Effector memory CD8-positive, alpha-beta T cell (primary cell): ENCODE measurements around the gene ZSWIM6.

Experiments
- ATAC-seq: fragments of 150-1000 bp; cut with Tn5 transposase; replicated peaks from 2 replicates; pipeline ENCODE4 v1.10.0; 2021; ENCODE audit warnings: mild to moderate bottlenecking, moderate library complexity
- DNase-seq, 3 experiments: peaks; one replicate each; pipeline ENCODE4 v3.0.0; 2021
- H3K27ac Mint-ChIP-seq, 2 donors: one replicate each; pipeline ENCODE4 v1.8.0; 2022; ENCODE audit warnings: mild to moderate bottlenecking in 2 of 2, mixed read lengths in 2 of 2, moderate library complexity in 2 of 2
- H3K27me3 Mint-ChIP-seq, 2 donors: one replicate each; pipeline ENCODE4 v1.8.0; 2022; ENCODE audit warnings: mixed read lengths in 2 of 2
- H3K36me3 Mint-ChIP-seq: one replicate; pipeline ENCODE4 v1.8.0; 2022; ENCODE audit warnings: mild to moderate bottlenecking, moderate library complexity, mixed read lengths; ENCODE audit not compliant: insufficient read depth
- H3K4me1 Mint-ChIP-seq, 2 donors: one replicate each; pipeline ENCODE4 v1.8.0; 2022; ENCODE audit warnings: low read depth in 2 of 2, mixed read lengths in 2 of 2
- H3K4me3 Mint-ChIP-seq, 2 donors: one replicate each; pipeline ENCODE4 v1.8.0; 2022; ENCODE audit warnings: mild to moderate bottlenecking in 2 of 2, mixed read lengths in 2 of 2, moderate library complexity in 2 of 2
- H3K9me3 Mint-ChIP-seq, 2 donors: one replicate each; pipeline ENCODE4 v1.8.0; 2022; ENCODE audit warnings: mixed read lengths in 2 of 2

ZSWIM6 gene

DNA sequence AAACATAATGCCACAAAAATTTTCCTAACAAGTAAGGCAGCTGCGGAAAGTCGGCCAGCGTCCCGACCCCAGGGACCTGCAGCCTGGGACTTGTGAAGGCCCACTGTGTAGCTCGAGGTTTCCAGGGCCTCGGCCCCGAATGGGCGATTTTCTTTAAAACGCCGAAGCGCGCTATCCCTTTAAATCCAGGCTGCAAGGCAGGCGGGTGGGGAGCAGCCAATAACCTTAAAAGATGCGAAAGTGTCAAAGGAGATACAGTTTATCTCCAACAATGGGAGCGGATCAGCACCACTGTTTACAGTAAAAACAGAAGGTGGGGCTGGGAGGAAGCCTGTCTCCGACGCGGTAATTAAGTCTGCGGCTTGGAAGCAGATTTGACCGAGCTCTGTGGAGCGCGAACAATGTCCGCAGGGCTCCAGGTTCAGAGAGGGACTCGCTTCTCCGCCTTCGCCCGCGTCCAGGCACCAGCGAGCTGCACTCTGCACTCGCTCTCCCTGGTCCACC, 1.7 kb upstream of the ZSWIM6 start:
- H3K36me3 Mint-ChIP-seq: peaks cover 40% of the 10 kb centered on the region
- H3K9me3 Mint-ChIP-seq: no peaks in the 10 kb centered on the region
- peaks cover 0 to 10% of the 10 kb centered on the region in 2 donors for H3K27me3 Mint-ChIP-seq
- peak overlapping the region; percentile 93 to 95 for H3K4me3 Mint-ChIP-seq
- DNase-seq (peak in 1 of 3 experiments; percentile 22), ATAC-seq (no peak)
- peaks cover 37 to 48% of the 10 kb centered on the region in 2 donors for H3K4me1 Mint-ChIP-seq
- H3K27ac Mint-ChIP-seq: peak overlapping the region; percentile 35 to 99

DNA sequence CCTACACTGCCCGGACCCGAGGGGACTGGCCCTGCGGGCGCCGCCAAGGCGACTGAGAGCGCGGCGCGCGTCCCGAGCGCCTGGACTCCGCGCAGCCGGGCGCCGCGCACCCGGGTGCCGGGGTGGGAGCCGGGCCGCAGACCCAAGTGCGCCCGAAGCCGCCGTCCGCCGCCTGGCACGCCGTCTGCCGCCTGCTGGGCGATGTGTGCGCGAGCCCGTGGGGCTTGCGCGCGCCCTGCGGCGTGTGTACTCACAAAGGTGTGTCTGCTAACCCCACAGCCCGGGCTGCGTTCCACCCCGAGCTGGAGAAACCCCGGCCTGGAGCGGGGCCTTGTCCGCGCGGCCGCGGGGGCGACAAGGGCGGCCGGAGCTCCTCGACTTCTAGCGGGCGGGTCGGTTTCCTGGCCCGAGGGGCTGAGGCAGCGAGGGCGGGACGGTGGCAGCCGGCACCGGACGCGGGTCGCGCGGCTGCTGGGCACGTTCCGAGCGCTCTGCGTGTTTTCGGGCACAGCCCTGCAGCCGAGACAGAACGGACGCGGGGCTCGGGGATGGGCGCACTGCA, 1.1 kb upstream of the ZSWIM6 start:
- peaks cover 37 to 50% of the 10 kb centered on the region in 2 donors for H3K4me1 Mint-ChIP-seq
- ATAC-seq (peak; percentile 46), DNase-seq (peak; percentile 70 to 76 (median 75))
- no peaks in the 10 kb centered on the region for H3K9me3 Mint-ChIP-seq
- peak overlapping the region; percentile 93 to 95 for H3K4me3 Mint-ChIP-seq
- H3K27ac Mint-ChIP-seq: peak overlapping the region in 1 of 2 donors; percentile 99
- H3K36me3 Mint-ChIP-seq: peaks cover 40% of the 10 kb centered on the region
- H3K27me3 Mint-ChIP-seq: peaks cover 0 to 10% of the 10 kb centered on the region in 2 donors

- H3K9me3 Mint-ChIP-seq: no peaks in the 10 kb centered on the region
- H3K27ac Mint-ChIP-seq: peak overlapping the region; percentile 99
- peaks cover 0 to 10% of the 10 kb centered on the region in 2 donors for H3K27me3 Mint-ChIP-seq
- H3K4me1 Mint-ChIP-seq: peaks cover 38 to 51% of the 10 kb centered on the region in 2 donors
- ATAC-seq (peak; percentile 2), DNase-seq (peak in 1 of 3 experiments; percentile 30)
- H3K36me3 Mint-ChIP-seq: peaks cover 51% of the 10 kb centered on the region
- peak overlapping the region; percentile 93 to 95 for H3K4me3 Mint-ChIP-seq
Observed at GRCh38 chr5:61332358-61332749, 296 bp downstream of the ZSWIM6 start.

DNA sequence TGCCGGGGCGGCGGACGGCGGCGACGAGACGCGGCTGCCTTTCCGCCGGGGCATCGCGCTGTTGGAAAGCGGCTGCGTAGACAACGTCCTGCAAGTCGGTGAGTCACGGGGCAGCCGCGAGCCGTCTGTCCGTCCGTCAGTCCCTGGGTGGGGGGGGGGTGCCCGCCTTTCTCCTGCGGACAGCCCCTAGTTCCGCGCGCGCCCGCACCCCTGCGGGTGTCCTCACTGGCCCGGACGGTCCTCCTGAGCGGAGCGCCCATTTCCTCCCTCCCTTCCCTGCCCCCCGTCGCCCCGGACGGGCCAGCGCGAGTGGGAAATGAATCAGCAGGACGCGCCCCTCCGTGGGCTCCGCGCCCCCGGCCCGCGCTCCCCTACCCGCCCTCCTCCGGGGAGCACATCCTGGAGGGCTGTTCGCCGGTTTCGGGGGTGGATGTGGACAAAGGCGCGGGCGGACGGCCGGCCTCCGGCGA, 828 bp downstream of the ZSWIM6 start:
- no peaks in the 10 kb centered on the region for H3K9me3 Mint-ChIP-seq
- DNase-seq: peak in 2 of 3 experiments; percentile 10 to 12
- peaks cover 0 to 10% of the 10 kb centered on the region in 2 donors for H3K27me3 Mint-ChIP-seq
- H3K27ac Mint-ChIP-seq: peak overlapping the region; percentile 30 to 59
- peak overlapping the region; percentile 93 to 95 for H3K4me3 Mint-ChIP-seq
- no peak for ATAC-seq
- peaks cover 38 to 51% of the 10 kb centered on the region in 2 donors for H3K4me1 Mint-ChIP-seq
- H3K36me3 Mint-ChIP-seq: peaks cover 51% of the 10 kb centered on the region

DNA sequence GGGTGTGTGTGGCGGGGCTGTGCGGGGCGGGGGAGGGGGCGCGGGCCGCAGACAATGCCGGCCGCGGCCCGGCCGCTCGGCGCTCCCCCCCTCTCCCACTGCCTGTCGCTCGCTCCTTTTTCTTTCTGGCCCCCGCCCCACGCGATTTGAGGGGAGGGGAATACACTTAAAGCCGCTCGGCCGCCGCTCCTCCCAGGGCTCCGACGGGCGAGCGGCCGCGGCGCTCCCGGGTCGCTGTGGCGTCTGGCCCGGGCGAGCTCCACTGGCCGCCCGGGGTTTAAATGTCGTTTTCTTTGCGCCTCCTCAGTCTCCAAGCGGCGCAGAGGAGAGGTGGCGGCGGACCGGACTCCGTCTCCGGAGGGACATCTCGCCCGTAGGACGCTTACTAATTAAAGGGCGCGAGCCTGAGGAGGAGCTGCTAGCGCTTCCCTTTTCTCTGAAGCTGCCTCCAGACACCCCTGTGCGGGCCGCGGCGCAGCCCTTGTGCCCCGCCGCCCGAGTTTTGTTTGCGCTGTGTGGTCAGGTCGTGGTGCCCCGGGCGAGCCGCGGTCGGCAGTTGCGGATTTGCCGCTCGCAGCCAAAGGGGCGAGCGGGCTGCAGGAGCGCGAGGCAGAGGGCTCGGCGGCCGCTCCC, 1.4 kb downstream of the ZSWIM6 start:
- H3K27me3 Mint-ChIP-seq: peaks cover 0 to 7% of the 10 kb centered on the region in 2 donors
- peak overlapping the region; percentile 30 to 59 for H3K27ac Mint-ChIP-seq
- peak overlapping the region; percentile 93 to 95 for H3K4me3 Mint-ChIP-seq
- H3K9me3 Mint-ChIP-seq: no peaks in the 10 kb centered on the region
- peaks cover 32 to 51% of the 10 kb centered on the region in 2 donors for H3K4me1 Mint-ChIP-seq
- peaks cover 53% of the 10 kb centered on the region for H3K36me3 Mint-ChIP-seq
- no peak for ATAC-seq
- DNase-seq: peak; percentile 8 to 28 (median 15)

DNA sequence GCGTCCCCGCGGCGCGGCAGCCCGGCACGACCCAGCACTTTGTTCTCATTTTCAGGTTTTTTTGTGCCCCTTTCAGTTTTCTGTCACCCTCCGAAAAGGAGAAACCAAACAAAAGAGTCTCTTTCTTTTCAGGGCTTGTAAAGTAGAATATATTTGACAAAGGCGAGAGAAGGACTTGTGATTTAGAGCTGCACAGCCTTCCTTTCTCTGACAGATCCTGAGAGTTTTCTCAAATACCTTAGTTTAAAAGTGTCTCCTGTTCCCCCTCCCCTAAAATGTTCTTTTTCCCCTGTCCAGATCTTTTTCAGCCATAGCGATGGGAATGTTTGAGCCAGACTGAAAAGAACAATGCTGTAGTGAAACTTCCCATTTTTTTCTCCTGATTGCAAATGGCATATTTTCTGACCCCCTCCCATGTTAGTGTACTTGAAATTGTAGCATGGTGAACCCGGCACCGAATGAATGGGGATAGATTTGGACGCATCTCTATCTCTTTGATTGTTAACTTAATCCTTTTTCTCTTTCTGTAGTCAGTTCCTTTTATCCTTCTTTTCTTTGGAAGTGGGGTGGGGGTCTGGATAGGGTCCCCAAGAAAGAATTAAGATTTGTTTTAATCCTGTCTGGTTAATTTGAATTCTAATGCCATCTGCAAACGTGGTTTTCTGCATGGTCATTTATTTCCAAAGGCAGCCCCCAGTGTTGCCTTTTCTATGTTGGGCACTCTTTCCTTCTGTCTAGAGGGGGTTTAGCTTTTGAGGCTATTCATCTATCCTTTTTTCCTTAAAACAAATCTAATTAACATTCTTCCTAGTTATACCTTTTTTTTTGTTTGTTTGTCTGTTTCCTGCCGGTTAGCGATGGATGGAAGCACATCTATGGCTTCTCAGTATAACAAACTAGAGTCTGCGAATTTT, 2.2 kb downstream of the ZSWIM6 start:
- peaks cover 51% of the 10 kb centered on the region for H3K36me3 Mint-ChIP-seq
- DNase-seq: no peak
- H3K4me1 Mint-ChIP-seq: peaks cover 26 to 52% of the 10 kb centered on the region in 2 donors
- no peak for ATAC-seq
- H3K27ac Mint-ChIP-seq: peak overlapping the region; percentile 30 to 59
- H3K9me3 Mint-ChIP-seq: no peaks in the 10 kb centered on the region
- H3K27me3 Mint-ChIP-seq: no peaks in the 10 kb centered on the region
- H3K4me3 Mint-ChIP-seq: peak overlapping the region; percentile 93 to 95

GRCh38 chr5:61334868-61335615, 3.0 kb downstream of the ZSWIM6 start:
- Mint-ChIP-seq H3K9me3 (no peaks in the 10 kb centered on the region), H3K27me3 (no peaks in the 10 kb centered on the region), H3K36me3 (peaks cover 50% of the 10 kb centered on the region), H3K4me1 (peaks cover 20 to 43% of the 10 kb centered on the region in 2 donors), H3K4me3 (peak overlapping the region; percentile 93 to 95), H3K27ac (peak overlapping the region; percentile 30 to 59)
- no peak for DNase-seq
- no peak for ATAC-seq

DNA sequence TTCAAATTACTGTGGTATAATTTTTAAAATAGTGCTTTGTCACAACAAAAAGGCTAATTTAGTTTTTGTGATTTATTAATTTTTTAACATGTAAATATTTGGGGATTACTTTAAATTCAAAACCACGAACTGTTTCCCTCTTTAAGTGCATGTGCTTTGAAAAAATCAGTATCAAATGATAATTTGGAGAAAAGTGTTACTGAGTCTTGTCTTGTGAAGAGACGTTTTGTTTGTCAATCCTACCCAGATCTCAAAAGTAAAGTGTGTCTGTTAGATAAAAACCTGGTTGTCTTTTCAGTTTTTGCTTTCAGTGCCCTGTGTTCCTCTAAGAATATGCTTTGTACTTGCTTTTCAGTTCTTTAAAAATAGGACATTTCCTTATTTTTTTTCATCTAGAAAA, 7.7 kb downstream of the ZSWIM6 start:
- Mint-ChIP-seq H3K36me3 (peaks cover 35% of the 10 kb centered on the region), H3K4me1 (peaks cover 20 to 46% of the 10 kb centered on the region in 2 donors), H3K27ac (no peak overlapping the region), H3K9me3 (no peaks in the 10 kb centered on the region), H3K4me3 (no peak overlapping the region), H3K27me3 (no peaks in the 10 kb centered on the region)
- ATAC-seq (no peak), DNase-seq (no peak)

DNA sequence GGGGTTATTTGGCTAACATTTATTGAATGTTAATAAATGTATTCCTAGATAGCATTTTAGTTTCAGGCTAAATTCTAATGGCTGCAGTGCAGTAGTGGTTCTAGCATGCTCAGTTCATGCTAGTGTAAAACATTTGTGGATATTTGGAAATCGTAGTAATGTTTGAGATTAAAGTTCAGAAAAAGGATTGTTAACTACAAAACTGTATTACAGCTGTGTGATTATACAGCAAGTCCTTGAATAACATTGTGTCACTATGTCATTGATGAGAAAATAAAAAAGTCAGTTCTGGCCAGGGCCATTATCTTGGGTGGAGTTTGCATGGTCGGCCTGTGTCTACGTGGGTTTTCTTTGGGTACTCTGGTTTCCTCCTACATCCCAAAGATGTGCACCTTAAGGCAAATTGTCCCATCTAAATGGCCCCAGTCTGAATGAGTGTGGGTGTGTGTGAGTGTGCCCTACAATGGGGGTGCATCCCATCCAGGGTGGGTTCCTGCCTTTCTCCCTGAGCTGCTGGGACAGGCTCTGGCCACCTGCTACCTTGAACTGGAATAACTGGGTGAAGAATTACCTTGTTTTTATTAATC, 8.8 kb downstream of the ZSWIM6 start:
- no peak for ATAC-seq
- Mint-ChIP-seq H3K27me3 (no peaks in the 10 kb centered on the region), H3K27ac (no peak overlapping the region), H3K36me3 (peaks cover 34% of the 10 kb centered on the region), H3K4me1 (peaks cover 16 to 48% of the 10 kb centered on the region in 2 donors), H3K9me3 (no peaks in the 10 kb centered on the region), H3K4me3 (no peak overlapping the region)
- no peak for DNase-seq

DNA sequence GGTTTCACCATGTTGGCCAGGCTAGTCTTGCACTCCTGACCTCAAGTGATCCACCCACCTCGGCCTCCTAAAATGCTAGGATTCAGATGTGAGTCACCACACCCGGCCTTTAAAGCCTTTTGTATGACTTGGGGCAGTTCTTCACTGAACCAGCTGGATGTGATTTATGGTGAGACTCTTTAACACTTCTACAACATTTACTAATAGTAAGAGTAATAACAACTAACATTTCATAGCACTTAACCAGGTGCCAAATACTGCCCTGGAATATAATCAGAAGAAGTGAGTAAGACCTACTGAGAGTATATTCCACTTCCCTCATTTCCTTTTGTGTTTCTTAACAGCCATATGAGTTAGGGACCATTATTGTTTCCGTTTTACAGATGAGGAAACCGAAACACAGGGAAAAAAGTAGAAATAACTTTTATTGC, 10.0 kb downstream of the ZSWIM6 start:
- ATAC-seq (peak; percentile 22), DNase-seq (no peak)
- Mint-ChIP-seq H3K4me3 (peak overlapping the region in 1 of 2 donors; percentile 14), H3K36me3 (peaks cover 28% of the 10 kb centered on the region), H3K27ac (no peak overlapping the region), H3K27me3 (no peaks in the 10 kb centered on the region), H3K9me3 (no peaks in the 10 kb centered on the region), H3K4me1 (peaks cover 15 to 54% of the 10 kb centered on the region in 2 donors)

DNA sequence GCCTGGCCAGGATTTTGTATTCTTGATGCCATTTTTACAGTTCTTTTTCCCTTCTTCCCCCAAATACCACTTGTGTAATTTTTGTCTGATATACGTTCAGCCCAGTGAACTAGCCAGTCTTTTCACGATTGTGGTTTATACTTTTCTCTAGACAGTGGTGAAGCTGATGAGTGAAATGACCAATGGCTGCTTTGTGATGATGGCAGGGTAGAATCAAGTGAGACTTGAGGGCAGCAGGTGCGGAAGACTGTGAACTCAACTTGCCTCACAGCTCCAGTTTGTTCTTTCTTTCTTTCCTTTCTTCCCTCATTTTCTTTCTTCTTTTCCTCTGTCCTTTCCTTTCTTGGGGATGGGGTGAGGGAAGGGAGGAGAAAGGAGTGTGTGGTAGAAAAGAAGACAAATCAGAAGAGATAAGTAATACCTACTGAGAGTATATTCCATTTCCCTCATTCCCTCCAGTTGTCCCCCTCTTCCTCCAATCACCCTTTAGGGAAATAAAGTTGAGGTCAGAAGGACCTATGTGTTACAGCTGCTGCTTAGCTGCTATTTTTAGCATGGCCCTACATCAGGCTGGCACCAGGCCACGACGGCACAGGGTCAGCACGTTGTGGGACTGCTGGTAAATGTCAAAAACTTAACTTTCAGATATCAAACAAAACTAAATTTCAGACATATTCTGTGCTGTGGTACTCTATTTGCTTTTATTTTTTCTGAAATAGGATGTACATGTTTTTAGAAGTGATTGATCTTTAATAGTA, 12.3 kb downstream of the ZSWIM6 start:
- no peak overlapping the region for H3K27ac Mint-ChIP-seq
- ATAC-seq (no peak), DNase-seq (no peak)
- peaks cover 21% of the 10 kb centered on the region for H3K36me3 Mint-ChIP-seq
- H3K4me3 Mint-ChIP-seq: no peak overlapping the region
- no peaks in the 10 kb centered on the region for H3K27me3 Mint-ChIP-seq
- H3K9me3 Mint-ChIP-seq: no peaks in the 10 kb centered on the region
- peaks cover 18 to 52% of the 10 kb centered on the region in 2 donors for H3K4me1 Mint-ChIP-seq

GRCh38 chr5:61346511-61346910, 14.5 kb downstream of the ZSWIM6 start:
- DNase-seq (no peak), ATAC-seq (no peak)
- Mint-ChIP-seq H3K36me3 (peaks cover 25% of the 10 kb centered on the region), H3K4me1 (peaks cover 17 to 55% of the 10 kb centered on the region in 2 donors), H3K27ac (no peak overlapping the region), H3K9me3 (no peaks in the 10 kb centered on the region), H3K27me3 (no peaks in the 10 kb centered on the region), H3K4me3 (no peak overlapping the region)
